Fibroblast of peridontal ligament (primary cell): Measurements from ENCODE around the gene PTBP1.
"Not testable (repeated sequence)": the region's sequence is repeated elsewhere in the genome, so short reads cannot be mapped to it uniquely, and the experiment has no call there.

Experiments used
- DNase-seq: peaks from one replicate; pipeline ENCODE4 v3.0.0-alpha.2; 2010; ENCODE audit errors: extremely low read depth

Gene PTBP1

GRCh38 chr19:853614-854220, 56.5 kb downstream of the PTBP1 start:
- not testable (repeated sequence) for DNase-seq

- no peak for DNase-seq
Observed at GRCh38 chr19:854549-854948, 57.3 kb downstream of the PTBP1 start.

- DNase-seq, result no peak
Observed at GRCh38 chr19:855142-855541, 57.9 kb downstream of the PTBP1 start.

GRCh38 chr19:855566-856120, 58.4 kb downstream of the PTBP1 start:
- DNase-seq, result no peak

- DNase-seq, result no peak
Observed at GRCh38 chr19:858284-858683, 61.0 kb downstream of the PTBP1 start.

GRCh38 chr19:858868-859843, 61.9 kb downstream of the PTBP1 start, which contains the start of gene CFD:
CFD (plus strand) TSS chr19:859664; CDS start chr19:859690, 26 bp downstream.
- no peak for DNase-seq

- no peak for DNase-seq
Observed at GRCh38 chr19:861141-861755, 64.0 kb downstream of the PTBP1 start.
